Dendritic cell treated with granulocyte-macrophage colony-stimulating factor and Interleukin-4, amounts not matched to agents 40 ng/mL and 50 ng/mL, for 4 days (primary cell): ENCODE data around the gene COL24A1.
"Not testable (repeated sequence)": the region's sequence is repeated elsewhere in the genome, so short reads cannot be mapped to it uniquely, and the experiment has no call there.

Experiments
- H3K27ac Mint-ChIP-seq: one replicate; pipeline ENCODE4 v1.8.0; 2022; ENCODE audit warnings: mild to moderate bottlenecking, mixed read lengths
- H3K27me3 Mint-ChIP-seq: one replicate; pipeline ENCODE4 v1.8.0; 2022; ENCODE audit warnings: mild to moderate bottlenecking, mixed read lengths
- H3K36me3 Mint-ChIP-seq: one replicate; pipeline ENCODE4 v1.8.0; 2022; ENCODE audit warnings: low read depth, mixed read lengths
- H3K4me1 Mint-ChIP-seq: one replicate; pipeline ENCODE4 v1.8.0; 2022; ENCODE audit warnings: low read depth, mixed read lengths
- H3K4me3 Mint-ChIP-seq: one replicate; pipeline ENCODE4 v1.8.0; 2022; ENCODE audit warnings: mild to moderate bottlenecking, moderate library complexity, mixed read lengths
- H3K9me3 Mint-ChIP-seq: one replicate; pipeline ENCODE4 v1.8.0; 2022; ENCODE audit warnings: mixed read lengths
- intact Hi-C: fragments of 100-400 bp; cut with micrococcal nuclease; formaldehyde crosslinking; loops from one replicate; pipeline ENCODE4 v1.15.0; 2022

Gene COL24A1

GRCh38 chr1:85762804-85763203 lies 393.8 kb downstream of the COL24A1 start:
- intact Hi-C loops = no loop called here
- no peaks in the 10 kb centered on the region for H3K4me1 Mint-ChIP-seq

DNA sequence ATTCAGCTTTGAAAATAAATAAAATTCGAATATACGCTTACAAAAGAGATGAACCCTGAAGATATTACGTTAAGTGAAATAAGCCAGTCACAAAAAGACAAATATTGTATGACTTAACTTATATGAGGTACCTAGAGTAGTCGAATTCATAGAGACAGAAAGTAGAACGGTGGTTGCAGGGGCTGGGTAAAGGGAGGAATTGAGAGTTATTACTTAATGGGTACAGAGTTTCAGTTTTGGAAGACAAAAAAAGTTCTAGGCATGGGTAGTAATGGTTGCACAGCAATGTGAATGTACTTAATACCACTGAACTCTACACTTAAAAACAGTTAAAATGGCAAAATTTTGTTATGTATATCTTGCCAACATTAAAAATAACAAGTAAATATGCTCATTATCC lies 399.7 kb downstream of the COL24A1 start:
- H3K27me3 Mint-ChIP-seq = no peaks in the 10 kb centered on the region
- H3K9me3 Mint-ChIP-seq = no peaks in the 10 kb centered on the region
- H3K27ac Mint-ChIP-seq = no peak overlapping the region
- no peak overlapping the region for H3K4me3 Mint-ChIP-seq
- H3K36me3 Mint-ChIP-seq = no peaks in the 10 kb centered on the region
- no peaks in the 10 kb centered on the region for H3K4me1 Mint-ChIP-seq
- intact Hi-C loops = no loop called here

More at GRCh38 chr1:85762804-85763203, 393.8 kb downstream of the COL24A1 start:
- H3K9me3 Mint-ChIP-seq = no peaks in the 10 kb centered on the region
- no peak overlapping the region for H3K27ac Mint-ChIP-seq
- H3K27me3 Mint-ChIP-seq = no peaks in the 10 kb centered on the region
- no peak overlapping the region for H3K4me3 Mint-ChIP-seq
- no peaks in the 10 kb centered on the region for H3K36me3 Mint-ChIP-seq

DNA sequence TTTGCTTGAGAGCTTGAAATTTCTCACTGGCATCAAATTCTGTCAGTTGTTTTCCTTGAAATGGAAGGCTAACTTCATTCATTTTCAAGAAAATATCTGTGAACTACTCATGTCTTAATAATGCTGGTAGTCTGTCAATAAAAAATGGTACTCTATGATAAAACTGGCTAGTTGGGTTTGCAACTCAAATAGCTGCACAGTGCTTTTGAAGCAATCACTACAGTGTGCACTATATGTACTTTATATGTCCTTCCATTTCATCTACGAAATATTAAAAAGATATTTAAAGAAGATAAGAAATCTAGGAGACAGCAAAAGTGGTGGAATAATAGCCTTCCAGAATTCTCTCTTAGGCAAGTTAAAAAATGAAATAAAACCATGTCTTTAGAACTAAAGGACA lies 408.5 kb downstream of the COL24A1 start:
- H3K9me3 Mint-ChIP-seq = no peaks in the 10 kb centered on the region
- no peak overlapping the region for H3K4me3 Mint-ChIP-seq
- intact Hi-C loops = no loop called here
- no peaks in the 10 kb centered on the region for H3K27me3 Mint-ChIP-seq
- no peaks in the 10 kb centered on the region for H3K36me3 Mint-ChIP-seq
- no peaks in the 10 kb centered on the region for H3K4me1 Mint-ChIP-seq
- H3K27ac Mint-ChIP-seq = no peak overlapping the region

- Mint-ChIP-seq H3K4me3 (no peak overlapping the region), H3K27me3 (no peaks in the 10 kb centered on the region)
Observed at GRCh38 chr1:85746777-85747176, 409.8 kb downstream of the COL24A1 start.

DNA sequence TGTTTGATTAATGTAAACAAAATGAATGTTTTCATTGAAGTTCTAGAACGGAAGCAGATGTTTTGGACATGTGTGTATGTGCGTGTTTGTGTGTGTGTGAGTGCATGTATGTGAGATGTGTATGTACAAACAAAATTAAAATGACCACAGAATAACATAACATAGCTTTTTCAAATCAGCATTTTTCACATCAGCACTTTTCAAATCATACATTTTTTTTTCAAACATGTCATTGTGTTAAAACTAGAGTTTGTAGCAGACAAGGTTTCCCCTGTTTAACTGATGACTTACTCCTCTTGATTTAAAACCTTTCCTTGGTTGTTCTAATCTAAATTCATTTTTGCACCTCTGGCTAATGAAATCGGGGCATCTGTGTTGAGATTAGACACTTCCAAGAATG lies 412.8 kb downstream of the COL24A1 start:
- H3K27me3 Mint-ChIP-seq = no peaks in the 10 kb centered on the region
- no peaks in the 10 kb centered on the region for H3K36me3 Mint-ChIP-seq
- H3K4me3 Mint-ChIP-seq = no peak overlapping the region
- intact Hi-C loops = no loop called here
- H3K27ac Mint-ChIP-seq = no peak overlapping the region
- no peaks in the 10 kb centered on the region for H3K4me1 Mint-ChIP-seq
- no peaks in the 10 kb centered on the region for H3K9me3 Mint-ChIP-seq

More at GRCh38 chr1:85746777-85747176, 409.8 kb downstream of the COL24A1 start:
- H3K36me3 Mint-ChIP-seq = no peaks in the 10 kb centered on the region
- intact Hi-C loops = no loop called here
- no peaks in the 10 kb centered on the region for H3K9me3 Mint-ChIP-seq
- H3K27ac Mint-ChIP-seq = no peak overlapping the region
- H3K4me1 Mint-ChIP-seq = no peaks in the 10 kb centered on the region

GRCh38 chr1:85734931-85735330 lies 421.6 kb downstream of the COL24A1 start:
- Mint-ChIP-seq H3K4me3 (no peak overlapping the region), H3K4me1 (no peaks in the 10 kb centered on the region), H3K36me3 (no peaks in the 10 kb centered on the region), H3K27me3 (no peaks in the 10 kb centered on the region), H3K9me3 (no peaks in the 10 kb centered on the region), H3K27ac (no peak overlapping the region)
- intact Hi-C loops = no loop called here

DNA sequence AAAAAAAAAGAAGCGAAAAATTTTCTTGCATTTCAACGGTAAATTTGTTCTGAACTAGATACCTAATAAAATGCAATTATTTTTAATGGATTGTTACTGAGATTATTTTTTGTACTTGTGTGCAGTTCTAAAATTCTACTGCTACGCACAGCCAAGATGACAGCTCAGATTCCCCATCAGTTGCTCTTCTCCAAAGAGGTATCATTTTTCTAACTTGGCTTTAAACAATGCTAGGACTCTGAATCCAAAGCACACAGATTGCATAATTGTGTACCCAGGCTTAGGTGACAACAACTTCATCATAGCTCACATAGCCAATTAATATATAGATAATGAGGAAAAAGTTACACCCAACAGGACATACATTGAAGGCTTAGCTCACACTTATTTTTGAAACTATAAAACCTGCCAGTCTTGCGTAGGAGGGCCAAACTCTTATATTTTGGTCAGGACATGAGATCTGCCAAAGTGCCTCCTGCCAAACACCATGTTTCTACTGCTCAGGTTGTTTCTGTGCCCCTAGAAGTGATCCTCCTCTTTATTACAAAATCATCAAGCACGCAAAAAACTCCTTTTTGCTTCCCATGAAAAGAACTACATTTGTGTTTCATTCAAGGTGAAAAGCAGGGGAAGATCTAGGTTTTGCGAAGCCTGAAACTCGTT lies 437.8 kb downstream of the COL24A1 start:
- Mint-ChIP-seq H3K27me3 (no peaks in the 10 kb centered on the region), H3K4me3 (no peak overlapping the region), H3K36me3 (no peaks in the 10 kb centered on the region), H3K27ac (no peak overlapping the region), H3K9me3 (peaks cover 25% of the 10 kb centered on the region), H3K4me1 (no peaks in the 10 kb centered on the region)
- intact Hi-C loops = no loop called here

GRCh38 chr1:85714418-85715114 lies 442.0 kb downstream of the COL24A1 start:
- intact Hi-C loops, H3K27me3 Mint-ChIP-seq, H3K4me1 Mint-ChIP-seq, H3K4me3 Mint-ChIP-seq, H3K27ac Mint-ChIP-seq, H3K36me3 Mint-ChIP-seq: not testable (repeated sequence)
- peaks cover 20% of the 10 kb centered on the region for H3K9me3 Mint-ChIP-seq

GRCh38 chr1:85708829-85709227 lies 447.7 kb downstream of the COL24A1 start:
- Mint-ChIP-seq H3K27ac (no peak overlapping the region), H3K9me3 (peaks cover 7% of the 10 kb centered on the region), H3K27me3 (no peaks in the 10 kb centered on the region), H3K4me1 (peaks cover 6% of the 10 kb centered on the region), H3K4me3 (no peak overlapping the region), H3K36me3 (peaks cover 20% of the 10 kb centered on the region)
- intact Hi-C loops = loop anchor here (5.0 kb wide), 1 partner anchor 553 kb away; no protein-coding TSS in a partner anchor

DNA sequence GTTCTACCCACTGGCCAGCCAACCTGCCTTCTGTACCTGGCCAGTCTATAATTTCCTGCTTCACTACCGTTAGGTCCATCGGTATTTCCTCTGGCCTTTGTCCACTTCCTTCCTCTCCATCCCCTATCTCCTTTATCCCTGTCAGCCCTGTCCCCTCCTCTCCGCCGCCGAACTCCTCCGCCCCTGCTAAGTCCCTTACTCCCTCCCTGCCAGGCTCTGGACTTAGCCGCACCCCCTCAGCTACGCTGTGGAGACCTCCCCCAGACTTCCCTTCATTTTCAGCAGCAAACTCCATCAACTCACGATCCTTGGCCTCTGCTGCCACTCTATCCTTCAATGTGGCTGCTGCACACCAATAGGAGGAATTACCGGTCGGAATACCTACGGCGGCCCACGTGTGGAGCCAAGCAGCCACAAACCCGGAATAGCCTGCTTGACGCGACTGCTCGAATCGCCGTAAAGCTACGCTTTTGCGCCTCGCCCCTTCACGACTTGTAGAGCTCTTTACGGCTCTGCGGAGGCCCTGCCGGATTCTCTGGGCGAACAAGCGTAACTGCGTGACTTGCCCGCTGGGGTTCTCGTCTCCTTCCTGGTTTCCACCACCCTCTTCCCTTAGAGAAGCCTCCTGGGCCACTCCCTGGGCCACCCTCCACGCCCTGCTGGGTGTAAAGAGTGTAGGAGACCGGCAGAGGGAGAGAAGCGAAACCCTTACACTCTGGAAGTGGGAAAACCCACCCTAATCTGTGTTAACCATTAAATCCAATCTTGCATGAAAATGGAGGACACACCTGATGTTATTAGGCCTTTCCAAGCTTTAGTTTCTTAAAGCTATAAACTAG lies 448.4 kb downstream of the COL24A1 start, which contains the start of gene ZNHIT6:
Gene ZNHIT6 (minus strand): TSS at position 444 of the 839 bp plus-strand sequence. CDS start 149 bp downstream, at position 295.
- intact Hi-C loops = loop anchor here (5.0 kb wide), 1 partner anchor 554 kb away; no protein-coding TSS in a partner anchor
- Mint-ChIP-seq H3K9me3 (peaks cover 1% of the 10 kb centered on the region), H3K4me1 (peaks cover 6% of the 10 kb centered on the region), H3K27ac (no peak within 1 kb of the TSS), H3K4me3 (no peak within 1 kb of the TSS), H3K36me3 (peaks cover 25% of the 10 kb centered on the region), H3K27me3 (no peaks in the 10 kb centered on the region)

- intact Hi-C loops = loop anchor here (5.0 kb wide), 1 partner anchor 555 kb away; no protein-coding TSS in a partner anchor
- Mint-ChIP-seq H3K4me3 (no peak overlapping the region), H3K4me1 (peaks cover 6% of the 10 kb centered on the region), H3K27me3 (no peaks in the 10 kb centered on the region), H3K9me3 (no peaks in the 10 kb centered on the region), H3K36me3 (peaks cover 25% of the 10 kb centered on the region), H3K27ac (no peak overlapping the region)
Observed at GRCh38 chr1:85707267-85707989, 449.1 kb downstream of the COL24A1 start.

DNA sequence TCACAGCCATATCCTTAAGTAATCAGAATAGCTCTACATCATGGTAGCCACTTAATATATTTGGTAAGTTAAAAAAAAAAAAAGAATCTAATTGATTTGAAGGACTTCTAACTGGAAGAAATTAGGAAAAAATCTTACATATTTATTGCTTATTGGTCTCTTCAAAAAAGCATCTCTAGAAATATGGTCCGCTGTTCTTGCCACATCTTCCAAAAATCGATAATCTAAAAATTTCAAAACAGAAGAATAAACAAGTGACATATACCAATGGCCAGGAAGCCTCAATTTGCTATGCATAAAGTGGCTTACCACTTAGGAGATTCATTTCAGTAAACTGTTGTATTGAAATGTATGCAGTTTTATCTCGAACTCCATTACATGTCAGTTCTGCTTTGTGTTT lies 450.6 kb downstream of the COL24A1 start:
- no peak overlapping the region for H3K27ac Mint-ChIP-seq
- H3K4me1 Mint-ChIP-seq = peaks cover 6% of the 10 kb centered on the region
- H3K36me3 Mint-ChIP-seq = peaks cover 37% of the 10 kb centered on the region
- H3K9me3 Mint-ChIP-seq = no peaks in the 10 kb centered on the region
- intact Hi-C loops = loop anchor here (5.0 kb wide), 1 partner anchor 556 kb away; no protein-coding TSS in a partner anchor
- H3K27me3 Mint-ChIP-seq = no peaks in the 10 kb centered on the region
- H3K4me3 Mint-ChIP-seq = no peak overlapping the region

DNA sequence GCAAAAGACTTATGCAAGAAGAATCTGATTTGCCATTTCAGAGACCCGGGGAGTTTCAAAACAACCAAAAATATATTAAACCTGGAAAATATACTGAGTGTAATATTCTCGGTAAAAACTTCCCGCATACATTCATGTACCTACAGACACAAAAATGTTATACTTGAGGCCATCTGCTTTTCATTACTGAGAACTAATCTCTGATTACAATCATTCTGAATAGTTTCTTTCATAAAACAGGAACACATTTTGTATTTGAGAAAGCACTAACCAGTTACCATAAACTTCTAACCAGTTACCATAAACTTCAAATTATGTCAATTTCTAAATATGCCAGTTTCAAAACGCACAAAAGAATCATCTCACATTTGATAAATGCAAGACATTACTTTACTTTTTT lies 456.1 kb downstream of the COL24A1 start:
- Mint-ChIP-seq H3K27ac (no peak overlapping the region), H3K4me3 (no peak overlapping the region), H3K27me3 (no peaks in the 10 kb centered on the region), H3K4me1 (peaks cover 2% of the 10 kb centered on the region), H3K36me3 (peaks cover 54% of the 10 kb centered on the region), H3K9me3 (no peaks in the 10 kb centered on the region)
- intact Hi-C loops = no loop called here
